Right atrium auricular region (tissue), 2 donors: ENCODE measurements around the gene PPA2. TPM values are rescaled to one million over a fixed set of nuclear protein-coding genes. Genes with fewer than 3 reads are reported as not detected.

Source experiments
- DNase-seq: peaks from one replicate; pipeline ENCODE4 v3.0.0-alpha.2; 2019; ENCODE audit warnings: low spot score
- H3K27ac ChIP-seq, 2 donors: fragments of 200-600 bp; sonication (generic); 1 replicate in 1 of 2; 2 replicates in 1 of 2; pipeline ENCODE4 v1.5.1; 2016 to 2019
- H3K27me3 ChIP-seq, 2 donors: fragments of 200-600 bp; sonication (generic); one replicate each; pipeline versions ENCODE4 v1.5.1 to v1.6.0; 2017 to 2019
- H3K36me3 ChIP-seq: fragments of 200-600 bp; sonication (generic); one replicate; pipeline ENCODE4 v1.5.1; 2016
- H3K4me1 ChIP-seq, 2 donors: fragments of 200-600 bp; sonication (generic); one replicate each; pipeline versions ENCODE4 v1.5.1 to v1.6.0; 2017 to 2019
- H3K4me3 ChIP-seq, 2 donors: fragments of 200-600 bp; sonication (generic); 1 replicate in 1 of 2; 2 replicates in 1 of 2; pipeline ENCODE4 v1.5.1; 2017 to 2019; ENCODE audit warnings: mild to moderate bottlenecking in 1 of 2, moderate library complexity in 1 of 2
- H3K9me3 ChIP-seq, 2 donors: fragments of 200-600 bp; sonication (generic); one replicate each; pipeline ENCODE4 v1.5.1; 2019
- CTCF ChIP-seq, 2 donors: fragments of 200-600 bp; sonication (generic); IDR thresholded peaks; one replicate each; pipeline ENCODE4 v1.5.1; 2019; ENCODE audit warnings: antibody characterized with exemption in 2 of 2
- total RNA-seq, 2 donors: library from RNA; depleted of rRNA; stranded (reverse); fragments of >200 nt; gene quantifications; one replicate each; pipeline ENCODE4 v1.1.0, GENCODE V29; 2016

Gene PPA2
- total RNA-seq, 2 donors from 2014 or later, result 89.5 to 158 TPM

- no peak for DNase-seq
- Histone ChIP-seq H3K4me3 (no peak overlapping the region), H3K27me3 (no peaks in the 10 kb centered on the region), H3K9me3 (no peaks in the 10 kb centered on the region), H3K27ac (no peak overlapping the region), H3K36me3 (peaks cover 47% of the 10 kb centered on the region), H3K4me1 (no peaks in the 10 kb centered on the region)
- no peak for TF ChIP-seq CTCF (IDR thresholded peaks at IDR 0.05)
Observed at GRCh38 chr4:105436414-105436813, 37.4 kb downstream of the PPA2 start.

GRCh38 chr4:105434940-105435339 lies 38.9 kb downstream of the PPA2 start:
- no peak overlapping the region for H3K27ac ChIP-seq
- no peak overlapping the region for H3K4me3 ChIP-seq
- H3K4me1 ChIP-seq, result no peaks in the 10 kb centered on the region
- H3K27me3 ChIP-seq, result no peaks in the 10 kb centered on the region
- H3K36me3 ChIP-seq, result peaks cover 43% of the 10 kb centered on the region
- no peak for TF ChIP-seq CTCF (IDR thresholded peaks at IDR 0.05)
- no peaks in the 10 kb centered on the region for H3K9me3 ChIP-seq
- DNase-seq, result no peak

- TF ChIP-seq CTCF (IDR thresholded peaks at IDR 0.05), result no peak
Observed at GRCh38 chr4:105433421-105433820, 40.4 kb downstream of the PPA2 start.

GRCh38 chr4:105432438-105432837 lies 41.4 kb downstream of the PPA2 start:
- no peaks in the 10 kb centered on the region for H3K27me3 ChIP-seq
- H3K9me3 ChIP-seq, result no peaks in the 10 kb centered on the region

More at GRCh38 chr4:105433421-105433820, 40.4 kb downstream of the PPA2 start:
- no peaks in the 10 kb centered on the region for H3K9me3 ChIP-seq
- no peaks in the 10 kb centered on the region for H3K27me3 ChIP-seq
- no peak overlapping the region for H3K4me3 ChIP-seq
- no peak for DNase-seq
- H3K36me3 ChIP-seq, result peaks cover 47% of the 10 kb centered on the region
- no peaks in the 10 kb centered on the region for H3K4me1 ChIP-seq
- no peak overlapping the region for H3K27ac ChIP-seq

GRCh38 chr4:105430811-105431210 lies 43.1 kb downstream of the PPA2 start:
- Histone ChIP-seq H3K27me3 (no peaks in the 10 kb centered on the region), H3K4me3 (no peak overlapping the region), H3K9me3 (peaks cover 0 to 3% of the 10 kb centered on the region in 2 donors), H3K36me3 (peaks cover 30% of the 10 kb centered on the region), H3K27ac (no peak overlapping the region), H3K4me1 (no peaks in the 10 kb centered on the region)
- no peak for DNase-seq
- no peak for TF ChIP-seq CTCF (IDR thresholded peaks at IDR 0.05)

More at GRCh38 chr4:105432438-105432837, 41.4 kb downstream of the PPA2 start:
- DNase-seq, result no peak
- Histone ChIP-seq H3K36me3 (peaks cover 39% of the 10 kb centered on the region), H3K4me1 (no peaks in the 10 kb centered on the region), H3K4me3 (no peak overlapping the region), H3K27ac (no peak overlapping the region)
- no peak for TF ChIP-seq CTCF (IDR thresholded peaks at IDR 0.05)

- TF ChIP-seq CTCF (IDR thresholded peaks at IDR 0.05), result no peak
- DNase-seq, result no peak
- peaks cover 0 to 6% of the 10 kb centered on the region in 2 donors for H3K9me3 ChIP-seq
- no peak overlapping the region for H3K27ac ChIP-seq
- no peaks in the 10 kb centered on the region for H3K4me1 ChIP-seq
- H3K4me3 ChIP-seq, result no peak overlapping the region
- H3K27me3 ChIP-seq, result no peaks in the 10 kb centered on the region
- H3K36me3 ChIP-seq, result peaks cover 17% of the 10 kb centered on the region
Observed at GRCh38 chr4:105426187-105426897, 47.5 kb downstream of the PPA2 start.
